Activated B cell treated with CpG ODN at 0.5 μM for 24 hours (primary cell): ENCODE results near the gene TSPAN8. TPM values are rescaled to one million over a fixed set of nuclear protein-coding genes. Genes with fewer than 3 reads are reported as not detected.

Experiments
- ATAC-seq: fragments of 200-7000 bp; cut with Tn5 transposase; one replicate; pipeline ENCODE4 v1.10.0; 2021; ENCODE audit warnings: low read depth, mild to moderate bottlenecking, moderate library complexity
- CTCF ChIA-PET: fragments of 350-600 bp; sonication (Branson Sonifier 250); formaldehyde crosslinking; loops from one replicate; lab custom pipeline; 2021; ENCODE audit warnings: antibody characterized with exemption; lab: Charles Lee
- POLR2A ChIA-PET: fragments of 350-600 bp; sonication (Branson Sonifier 250); formaldehyde crosslinking; loops from one replicate; lab custom pipeline; 2021; ENCODE audit warnings: antibody characterized with exemption; lab: Charles Lee
- DNase-seq: peaks from one replicate; pipeline ENCODE4 v3.0.0; 2022
- H3K27ac Mint-ChIP-seq: one replicate; pipeline ENCODE4 v1.8.0; 2020; ENCODE audit warnings: mixed read lengths
- H3K27me3 Mint-ChIP-seq: one replicate; pipeline ENCODE4 v1.8.0; 2021; ENCODE audit warnings: mixed read lengths
- H3K36me3 Mint-ChIP-seq: one replicate; pipeline ENCODE4 v1.8.0; 2021; ENCODE audit warnings: low read depth, mixed read lengths
- H3K4me1 Mint-ChIP-seq: one replicate; pipeline ENCODE4 v1.8.0; 2021; ENCODE audit warnings: mixed read lengths
- H3K4me3 Mint-ChIP-seq: one replicate; pipeline ENCODE4 v1.8.0; 2020; ENCODE audit warnings: mild to moderate bottlenecking, mixed read lengths
- H3K9me3 Mint-ChIP-seq: one replicate; pipeline ENCODE4 v1.8.0; 2020; ENCODE audit warnings: mixed read lengths
- intact Hi-C: fragments of 100-400 bp; cut with micrococcal nuclease; formaldehyde crosslinking; loops from one replicate; pipeline ENCODE4 v1.15.1; 2024
- total RNA-seq: library from RNA; stranded (reverse); gene quantifications from 2 replicates; pipeline ENCODE4 v1.2.3, GENCODE V29; 2022
- TF ChIP-seq, protein P1 (sequence below): fragments of 200-600 bp; IDR thresholded peaks from one replicate; pipeline ENCODE4 v1.8.0; 2022; ENCODE audit warnings: antibody characterized with exemption, mild to moderate bottlenecking

The TSPAN8 gene
- total RNA-seq = not detected in 2 replicates

DNA sequence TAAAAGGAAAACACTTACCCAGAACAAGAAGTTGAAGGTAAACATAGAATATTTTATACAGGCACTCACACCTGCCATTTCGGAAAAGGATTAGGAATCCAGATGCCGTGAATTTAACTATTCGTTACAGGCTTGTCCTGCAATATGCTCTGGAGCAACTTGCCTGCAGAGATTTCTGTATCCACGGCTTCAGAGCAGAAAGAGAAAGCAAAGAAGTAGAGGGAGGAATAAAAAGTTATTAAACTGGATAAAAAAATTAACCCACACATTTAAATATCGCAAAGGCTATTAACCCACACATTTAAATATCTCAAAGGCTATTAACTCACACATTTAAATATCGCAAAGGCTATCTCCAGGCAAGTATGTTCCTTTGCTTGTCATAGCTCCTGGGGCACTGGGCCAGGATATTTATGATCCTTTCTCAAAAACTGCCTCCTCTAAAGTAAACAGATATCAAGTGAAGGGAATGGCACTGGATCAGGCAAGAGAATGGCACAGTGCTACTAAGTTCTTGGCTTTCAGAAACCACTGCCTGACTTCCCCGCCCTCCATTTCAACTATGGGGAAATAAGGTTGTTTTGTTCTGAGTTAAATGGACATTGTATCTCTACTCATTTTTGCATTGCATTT lies at the start of gene TSPAN8:
TSPAN8 (minus strand) TSS at position 399 of the 633 bp plus-strand sequence; CDS start at position 78, 321 bp downstream.
- Mint-ChIP-seq H3K27me3 (peaks cover 3% of the 10 kb centered on the region), H3K27ac (no peak within 1 kb of the TSS), H3K4me3 (no peak within 1 kb of the TSS), H3K9me3 (no peaks in the 10 kb centered on the region), H3K4me1 (no peaks in the 10 kb centered on the region), H3K36me3 (no peaks in the 10 kb centered on the region)
- intact Hi-C loops = no loop called here
- no peak for ATAC-seq
- DNase-seq = no peak
- ChIA-PET POLR2A (no interaction called here), CTCF (no interaction called here)
- TF ChIP-seq, protein P1, sequence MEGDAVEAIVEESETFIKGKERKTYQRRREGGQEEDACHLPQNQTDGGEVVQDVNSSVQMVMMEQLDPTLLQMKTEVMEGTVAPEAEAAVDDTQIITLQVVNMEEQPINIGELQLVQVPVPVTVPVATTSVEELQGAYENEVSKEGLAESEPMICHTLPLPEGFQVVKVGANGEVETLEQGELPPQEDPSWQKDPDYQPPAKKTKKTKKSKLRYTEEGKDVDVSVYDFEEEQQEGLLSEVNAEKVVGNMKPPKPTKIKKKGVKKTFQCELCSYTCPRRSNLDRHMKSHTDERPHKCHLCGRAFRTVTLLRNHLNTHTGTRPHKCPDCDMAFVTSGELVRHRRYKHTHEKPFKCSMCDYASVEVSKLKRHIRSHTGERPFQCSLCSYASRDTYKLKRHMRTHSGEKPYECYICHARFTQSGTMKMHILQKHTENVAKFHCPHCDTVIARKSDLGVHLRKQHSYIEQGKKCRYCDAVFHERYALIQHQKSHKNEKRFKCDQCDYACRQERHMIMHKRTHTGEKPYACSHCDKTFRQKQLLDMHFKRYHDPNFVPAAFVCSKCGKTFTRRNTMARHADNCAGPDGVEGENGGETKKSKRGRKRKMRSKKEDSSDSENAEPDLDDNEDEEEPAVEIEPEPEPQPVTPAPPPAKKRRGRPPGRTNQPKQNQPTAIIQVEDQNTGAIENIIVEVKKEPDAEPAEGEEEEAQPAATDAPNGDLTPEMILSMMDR = no peak

DNA sequence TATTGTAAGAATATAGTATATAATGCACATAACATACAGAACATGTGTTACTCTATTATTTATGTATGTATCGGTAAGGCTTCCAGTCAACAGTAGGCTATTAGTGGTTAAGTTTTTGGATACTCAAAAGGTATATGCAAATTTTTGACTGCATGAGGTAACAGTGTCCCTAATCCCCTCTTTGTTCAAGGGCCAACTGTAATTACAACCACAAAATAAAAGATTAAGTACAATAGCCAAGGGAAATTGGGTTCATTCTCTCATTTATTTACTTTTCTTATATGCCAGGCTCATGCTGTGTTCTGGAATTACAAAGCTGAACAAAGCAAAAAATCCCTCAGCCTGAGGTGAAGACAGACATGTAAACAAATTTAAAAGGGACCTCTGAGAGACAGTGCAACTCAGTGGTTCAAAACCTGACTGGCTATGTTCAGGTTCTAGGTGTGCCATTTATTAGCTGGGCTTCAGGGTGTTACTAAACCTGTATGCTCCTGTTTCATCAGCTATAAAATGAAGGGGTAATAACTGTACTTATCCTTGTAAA lies 43.4 kb upstream of the TSPAN8 start:
- no peaks in the 10 kb centered on the region for H3K9me3 Mint-ChIP-seq
- ChIA-PET POLR2A (no interaction called here), CTCF (no interaction called here)
- H3K4me3 Mint-ChIP-seq = no peak overlapping the region
- DNase-seq = no peak
- ATAC-seq = no peak
- H3K27me3 Mint-ChIP-seq = no peaks in the 10 kb centered on the region
- no peaks in the 10 kb centered on the region for H3K36me3 Mint-ChIP-seq
- TF ChIP-seq, protein P1 = no peak
- intact Hi-C loops = no loop called here
- no peaks in the 10 kb centered on the region for H3K4me1 Mint-ChIP-seq
- H3K27ac Mint-ChIP-seq = no peak overlapping the region

DNA sequence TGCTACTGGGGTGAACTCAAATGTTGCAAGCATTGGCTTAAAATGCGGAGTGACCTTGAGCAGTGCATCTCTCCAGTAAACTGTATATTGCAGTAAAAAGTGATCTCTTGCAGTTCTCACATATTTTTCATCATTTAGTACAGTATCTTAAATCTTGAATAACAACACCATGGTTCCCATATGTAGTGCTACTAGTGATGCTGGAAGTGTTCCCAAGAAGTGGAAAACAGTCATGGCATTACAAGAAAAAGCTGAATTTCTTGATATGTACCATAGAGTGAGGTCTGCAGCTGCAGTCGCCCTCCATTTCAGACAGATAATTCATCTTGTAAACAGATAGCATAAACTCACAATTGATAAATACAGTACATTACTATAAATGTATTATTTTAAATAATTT lies 42.9 kb upstream of the TSPAN8 start:
- Mint-ChIP-seq H3K27ac (no peak overlapping the region), H3K27me3 (no peaks in the 10 kb centered on the region), H3K36me3 (no peaks in the 10 kb centered on the region), H3K9me3 (no peaks in the 10 kb centered on the region), H3K4me3 (no peak overlapping the region), H3K4me1 (no peaks in the 10 kb centered on the region)
- ATAC-seq (no peak), DNase-seq (no peak)
- intact Hi-C loops = no loop called here
- CTCF ChIA-PET = no interaction called here
- TF ChIP-seq, protein P1 = no peak
- POLR2A ChIA-PET = no interaction called here

DNA sequence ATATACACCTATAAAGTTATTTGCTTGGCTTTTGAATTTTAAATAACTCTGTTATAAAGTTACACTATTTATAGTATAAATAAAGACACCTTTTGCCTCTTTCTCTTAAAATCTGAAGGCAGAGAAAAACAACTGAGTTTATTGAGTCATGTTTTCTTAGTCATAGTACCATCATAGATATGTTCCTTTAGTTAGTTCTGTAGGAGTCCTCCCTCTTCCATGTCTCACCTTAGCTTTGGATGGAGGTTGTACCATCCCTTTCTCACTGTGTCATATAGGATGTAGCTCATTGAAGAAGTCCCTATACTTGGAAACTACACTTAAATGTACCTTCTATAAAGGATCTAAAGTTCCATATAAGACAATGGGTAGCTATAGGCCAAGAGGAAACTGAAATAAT lies 39.7 kb upstream of the TSPAN8 start:
- H3K4me1 Mint-ChIP-seq = no peaks in the 10 kb centered on the region
- H3K4me3 Mint-ChIP-seq = no peak overlapping the region
- intact Hi-C loops = no loop called here
- no peaks in the 10 kb centered on the region for H3K36me3 Mint-ChIP-seq
- H3K27me3 Mint-ChIP-seq = no peaks in the 10 kb centered on the region
- no peak for DNase-seq
- CTCF ChIA-PET = no interaction called here
- TF ChIP-seq, protein P1 = no peak
- no peaks in the 10 kb centered on the region for H3K9me3 Mint-ChIP-seq
- POLR2A ChIA-PET = no interaction called here
- no peak for ATAC-seq
- H3K27ac Mint-ChIP-seq = no peak overlapping the region

DNA sequence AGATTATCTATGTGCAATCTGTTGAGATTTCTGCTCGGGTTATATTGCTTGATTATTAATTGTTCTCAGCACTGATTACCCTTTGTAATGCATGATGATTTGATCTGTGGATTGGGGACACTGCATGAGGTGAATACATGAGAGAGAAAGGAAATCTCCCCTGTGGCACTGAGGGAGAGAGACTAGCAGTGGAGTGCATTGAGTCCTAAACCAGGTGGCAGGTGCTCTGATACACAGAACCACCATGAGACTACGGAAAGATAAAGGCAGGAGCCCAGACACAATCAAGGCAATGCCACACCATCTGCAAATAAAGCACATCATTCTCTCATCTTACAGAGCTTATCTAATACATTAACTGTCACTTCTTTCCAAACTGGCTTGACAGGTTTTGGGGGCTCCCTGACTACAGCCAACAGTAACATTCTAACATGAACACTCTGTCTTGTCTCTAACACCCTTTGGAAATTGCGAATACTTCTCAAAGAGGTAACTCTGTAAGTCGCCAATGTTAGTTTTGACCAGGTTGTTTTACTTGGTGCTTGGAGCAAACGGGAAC lies 37.6 kb upstream of the TSPAN8 start:
- POLR2A ChIA-PET = no interaction called here
- TF ChIP-seq, protein P1 = no peak
- CTCF ChIA-PET = no interaction called here
- Mint-ChIP-seq H3K9me3 (no peaks in the 10 kb centered on the region), H3K27ac (no peak overlapping the region), H3K27me3 (no peaks in the 10 kb centered on the region), H3K4me1 (no peaks in the 10 kb centered on the region), H3K36me3 (no peaks in the 10 kb centered on the region), H3K4me3 (no peak overlapping the region)
- intact Hi-C loops = no loop called here
- DNase-seq = no peak
- no peak for ATAC-seq
